KMS-11 (cell line): ENCODE data around the gene EIF4A2.
A peak's percentile ranks its signal among the peaks of the same experiment; 100 is the strongest.

Source experiments
- H2AFZ ChIP-seq: fragments of 200-600 bp; sonication (generic); 2 replicates; pipeline ENCODE4 v1.6.1; 2016; ENCODE audit warnings: antibody characterized with exemption, mixed run types, low read depth
- H3K27ac ChIP-seq: fragments of 200-600 bp; sonication (generic); 2 replicates; pipeline ENCODE4 v1.6.1; 2016; ENCODE audit warnings: mild to moderate bottlenecking, mixed run types
- H3K27me3 ChIP-seq: fragments of 200-600 bp; sonication (generic); 2 replicates; pipeline ENCODE4 v1.6.1; 2017; ENCODE audit warnings: mild to moderate bottlenecking, low read depth, mixed run types, moderate library complexity; ENCODE audit not compliant: insufficient read depth
- H3K36me3 ChIP-seq: fragments of 200-600 bp; sonication (generic); 2 replicates; pipeline ENCODE4 v1.6.1; 2017; ENCODE audit warnings: mild to moderate bottlenecking, mixed run types; ENCODE audit not compliant: insufficient read depth
- H3K4me1 ChIP-seq: fragments of 200-600 bp; sonication (generic); 2 replicates; pipeline ENCODE4 v1.6.1; 2016; ENCODE audit warnings: mild to moderate bottlenecking, low read depth, mixed run types; ENCODE audit not compliant: poor library complexity, severe bottlenecking
- H3K4me2 ChIP-seq: fragments of 200-600 bp; sonication (generic); 2 replicates; pipeline ENCODE4 v1.7.0; 2016; ENCODE audit warnings: mild to moderate bottlenecking, mixed run types
- H3K4me3 ChIP-seq: fragments of 200-600 bp; sonication (generic); IDR thresholded peaks from 2 replicates; pipeline ENCODE4 v1.6.1; 2017; ENCODE audit warnings: low read depth, low read length, mixed read lengths; ENCODE audit not compliant: insufficient read depth
- H3K79me2 ChIP-seq: fragments of 200-600 bp; sonication (generic); 2 replicates; pipeline ENCODE4 v1.6.1; 2016; ENCODE audit warnings: low read depth, mixed run types; ENCODE audit not compliant: insufficient read depth
- H3K9ac ChIP-seq: fragments of 200-600 bp; sonication (generic); 2 replicates; pipeline ENCODE4 v1.6.1; 2016; ENCODE audit warnings: mild to moderate bottlenecking, mixed run types
- H4K20me1 ChIP-seq: fragments of 200-600 bp; sonication (generic); 2 replicates; pipeline ENCODE4 v1.6.1; 2016; ENCODE audit warnings: mild to moderate bottlenecking, mixed run types; ENCODE audit not compliant: insufficient read depth
- CTCF ChIP-seq: fragments of 200-600 bp; sonication (generic); conservative IDR thresholded peaks from 2 replicates; pipeline ENCODE4 v1.6.1; 2017; ENCODE audit warnings: low read depth, mild to moderate bottlenecking, antibody characterized with exemption, low read length, moderate library complexity, mixed read lengths

EIF4A2 gene

GRCh38 chr3:186783058-186783730, at the start of gene EIF4A2:
Gene EIF4A2 (plus strand): TSS chr3:186783577. CDS start chr3:186783611, 34 bp downstream.
- Histone ChIP-seq H4K20me1 (peaks cover 42% of the 10 kb centered on the region), H3K4me1 (peaks cover 37% of the 10 kb centered on the region), H3K4me3 (peak within 1 kb of the TSS; percentile 91), H2AFZ (peak within 1 kb of the TSS; percentile 86), H3K36me3 (peaks cover 41% of the 10 kb centered on the region), H3K79me2 (peaks cover 49% of the 10 kb centered on the region), H3K27me3 (no peaks in the 10 kb centered on the region), H3K9ac (peak within 1 kb of the TSS; percentile 98), H3K4me2 (peak within 1 kb of the TSS; percentile 83), H3K27ac (peak within 1 kb of the TSS; percentile 95)
- no peak for TF ChIP-seq CTCF

GRCh38 chr3:186742618-186743380, 40.6 kb upstream of the EIF4A2 start:
- H3K79me2 ChIP-seq, result no peaks in the 10 kb centered on the region
- no peak for TF ChIP-seq CTCF
- no peak overlapping the region for H3K4me2 ChIP-seq
- H3K9ac ChIP-seq, result no peak overlapping the region
- no peaks in the 10 kb centered on the region for H3K27me3 ChIP-seq
- H3K4me1 ChIP-seq, result no peaks in the 10 kb centered on the region
- H2AFZ ChIP-seq, result no peak overlapping the region
- no peaks in the 10 kb centered on the region for H4K20me1 ChIP-seq
- no peak overlapping the region for H3K27ac ChIP-seq
- no peak overlapping the region for H3K4me3 ChIP-seq
- H3K36me3 ChIP-seq, result no peaks in the 10 kb centered on the region

GRCh38 chr3:186743666-186744065, 39.7 kb upstream of the EIF4A2 start:
- H3K9ac ChIP-seq, result no peak overlapping the region
- no peak for TF ChIP-seq CTCF
- H3K79me2 ChIP-seq, result no peaks in the 10 kb centered on the region
- no peaks in the 10 kb centered on the region for H3K27me3 ChIP-seq
- no peak overlapping the region for H3K4me3 ChIP-seq
- no peaks in the 10 kb centered on the region for H4K20me1 ChIP-seq
- no peak overlapping the region for H3K27ac ChIP-seq
- H3K4me2 ChIP-seq, result no peak overlapping the region
- H2AFZ ChIP-seq, result no peak overlapping the region
- H3K4me1 ChIP-seq, result no peaks in the 10 kb centered on the region
- H3K36me3 ChIP-seq, result no peaks in the 10 kb centered on the region

- H4K20me1 ChIP-seq, result no peaks in the 10 kb centered on the region
- H3K4me1 ChIP-seq, result no peaks in the 10 kb centered on the region
- no peak overlapping the region for H3K9ac ChIP-seq
- no peak overlapping the region for H3K4me2 ChIP-seq
- H2AFZ ChIP-seq, result no peak overlapping the region
- H3K4me3 ChIP-seq, result no peak overlapping the region
- no peaks in the 10 kb centered on the region for H3K27me3 ChIP-seq
- no peaks in the 10 kb centered on the region for H3K36me3 ChIP-seq
- no peak overlapping the region for H3K27ac ChIP-seq
- no peak for TF ChIP-seq CTCF
- H3K79me2 ChIP-seq, result no peaks in the 10 kb centered on the region
These were observed 37.4 kb upstream of the EIF4A2 start for GRCh38 chr3:186746008-186746407.
